HCT116 (cell line): ENCODE results near the gene DCTN5. TPM values are rescaled to one million over a fixed set of nuclear protein-coding genes. Genes with fewer than 3 reads are reported as not detected.

Experiments used
- ATAC-seq: fragments of 200-7000 bp; cut with Tn5 transposase; 2 replicates; pipeline ENCODE4 v1.9.1; 2020; ENCODE audit warnings: mild to moderate bottlenecking, moderate library complexity
- BruUV-seq: library from RNA; stranded (reverse); fragments of 400-500 nt; replicated peaks from 2 replicates; lab custom pipeline; 2021; lab: Mats Ljungman, UMichigan
- CTCF ChIA-PET: fragments of 300-600 bp; sonication (Branson Sonifier 250); formaldehyde crosslinking; loops from one replicate; lab custom pipeline; 2021; ENCODE audit warnings: antibody characterized with exemption; lab: Charles Lee
- POLR2A ChIA-PET: fragments of 300-600, 350-600 bp; sonication (Branson Sonifier 250); formaldehyde crosslinking; loops from one replicate; lab custom pipeline; 2021; ENCODE audit warnings: antibody characterized with exemption; lab: Charles Lee
- RAD21 ChIA-PET, 2 experiments: fragments of 300-600 bp; sonication (Branson Sonifier 250); formaldehyde crosslinking; loops; one replicate each; lab custom pipeline; 2023; ENCODE audit warnings: low total read pairs in 2 of 2; ENCODE audit not compliant: uncharacterized antibody in 2 of 2, unreplicated experiment in 2 of 2, low non-redundant PET in 1 of 2; lab: Charles Lee
- DNase-seq: peaks from one replicate; pipeline ENCODE4 v3.0.0-alpha.2; 2010; ENCODE audit warnings: low read depth, low spot score
- H2AFZ ChIP-seq: fragments of 200-600 bp; shearing (Covaris generic), sonication (generic); 2 replicates; pipeline ENCODE4 v1.6.1; 2017; ENCODE audit warnings: low read depth, mixed run types, mixed read lengths, antibody characterized with exemption, low read length; ENCODE audit not compliant: poor library complexity, severe bottlenecking
- H3K27ac ChIP-seq: 2 replicates; pipeline ENCODE4 v1.5.1; 2012; ENCODE audit warnings: low read depth, low read length
- H3K27me3 ChIP-seq: fragments of 200-600 bp; sonication (generic); 2 replicates; pipeline ENCODE4 v1.6.1; 2016; ENCODE audit warnings: mixed run types, low read length, mixed read lengths; ENCODE audit not compliant: insufficient read depth
- H3K36me3 ChIP-seq, 2 experiments: fragments of 200-500 bp in 1 of 2; fragments of 200-600 bp in 1 of 2; sonication (Bioruptor generic) in 1 of 2; sonication (generic) in 1 of 2; 2 replicates each; pipeline versions ENCODE4 v1.5.1 to v1.6.1; 2014 to 2016; ENCODE audit warnings: low read length in 2 of 2, inconsistent platforms in 1 of 2, mixed read lengths in 1 of 2, mixed run types in 1 of 2; ENCODE audit not compliant: insufficient read depth in 2 of 2, control insufficient read depth in 1 of 2
- H3K4me1 ChIP-seq, 2 experiments: fragments of 200-600 bp in 1 of 2; sonication (generic) in 1 of 2; 2 replicates each; pipeline versions ENCODE4 v1.5.1 to v1.6.1; 2012 to 2017; ENCODE audit warnings: low read length in 2 of 2, inconsistent platforms in 1 of 2, mild to moderate bottlenecking in 1 of 2, mixed read lengths in 1 of 2, mixed run types in 1 of 2, moderate library complexity in 1 of 2; ENCODE audit not compliant: insufficient read depth in 2 of 2, control insufficient read depth in 1 of 2
- H3K4me2 ChIP-seq: fragments of 200-600 bp; sonication (generic); 2 replicates; pipeline ENCODE4 v1.6.1; 2017; ENCODE audit warnings: mixed run types, low read length, mixed read lengths
- H3K4me3 ChIP-seq, 2 experiments: fragments of 200-600 bp in 1 of 2; sonication (generic) in 1 of 2; replicated peaks in 1 of 2; 2 replicates each; pipeline ENCODE4 v1.5.1; 2011 to 2016; ENCODE audit warnings: low read length in 2 of 2, control low read depth in 1 of 2, low read depth in 1 of 2, mild to moderate bottlenecking in 1 of 2, mixed read lengths in 1 of 2, mixed run types in 1 of 2
- H3K79me2 ChIP-seq: fragments of 200-600 bp; sonication (generic); 2 replicates; pipeline ENCODE4 v1.6.1; 2017; ENCODE audit warnings: mild to moderate bottlenecking, mixed run types, low read length, moderate library complexity, mixed read lengths; ENCODE audit not compliant: insufficient read depth
- H3K9ac ChIP-seq: fragments of 200-600 bp; sonication (generic); 2 replicates; pipeline ENCODE4 v1.6.1; 2016; ENCODE audit warnings: low read length, mixed read lengths
- H3K9me2 ChIP-seq: fragments of 200-600 bp; sonication (generic), shearing (Covaris generic); 2 replicates; pipeline ENCODE4 v1.6.1; 2017; ENCODE audit warnings: mixed run types, mild to moderate bottlenecking, moderate library complexity; ENCODE audit not compliant: insufficient read depth
- H3K9me3 ChIP-seq, 2 experiments: fragments of 200-500 bp in 1 of 2; fragments of 200-600 bp in 1 of 2; sonication (Bioruptor generic) in 1 of 2; sonication (generic) in 1 of 2; 2 replicates each; pipeline ENCODE4 v1.6.1; 2014 to 2017; ENCODE audit warnings: low read length in 2 of 2, mixed read lengths in 2 of 2, inconsistent platforms in 1 of 2, low read depth in 1 of 2, mild to moderate bottlenecking in 1 of 2, mixed run types in 1 of 2, moderate library complexity in 1 of 2; ENCODE audit not compliant: control insufficient read depth in 1 of 2, insufficient read depth in 1 of 2
- H4K20me1 ChIP-seq: fragments of 200-600 bp; sonication (generic), shearing (Covaris generic); 2 replicates; pipeline ENCODE4 v1.6.1; 2017; ENCODE audit warnings: mixed run types, mild to moderate bottlenecking, moderate library complexity; ENCODE audit not compliant: insufficient read depth
- ATF3 ChIP-seq: IDR thresholded peaks from 2 replicates; pipeline ENCODE4 v1.6.1; 2012
- CBX3 ChIP-seq: IDR thresholded peaks from 2 replicates; pipeline ENCODE4 v1.6.1; 2012; ENCODE audit warnings: low read depth
- EGR1 ChIP-seq: IDR thresholded peaks from 2 replicates; pipeline ENCODE4 v1.6.1; 2012; ENCODE audit warnings: low read depth
- EZH2phosphoT487 ChIP-seq: fragments of 200-600 bp; IDR thresholded peaks from 2 replicates; pipeline ENCODE4 v1.6.1; 2018; ENCODE audit warnings: antibody characterized with exemption, borderline replicate concordance
- FOSL1 ChIP-seq: IDR thresholded peaks from 2 replicates; pipeline ENCODE4 v1.6.1; 2012; ENCODE audit warnings: low read depth
- JUND ChIP-seq: IDR thresholded peaks from 2 replicates; pipeline ENCODE4 v1.6.1; 2012
- POLR2AphosphoS5 ChIP-seq: IDR thresholded peaks from 2 replicates; pipeline ENCODE4 v1.6.1; 2011; ENCODE audit warnings: mild to moderate bottlenecking, low read depth, low read length, moderate library complexity
- SIN3A ChIP-seq: IDR thresholded peaks from 2 replicates; pipeline ENCODE4 v1.6.1; 2012; ENCODE audit warnings: low read depth
- SP1 ChIP-seq: IDR thresholded peaks from 2 replicates; pipeline ENCODE4 v1.6.1; 2012; ENCODE audit warnings: low read depth
- SRF ChIP-seq: IDR thresholded peaks from 2 replicates; pipeline ENCODE4 v1.6.1; 2012; ENCODE audit warnings: low read depth
- TCF7L2 ChIP-seq: IDR thresholded peaks from 2 replicates; pipeline ENCODE4 v1.7.0; 2011; ENCODE audit warnings: borderline replicate concordance, inconsistent platforms; ENCODE audit not compliant: insufficient read depth, insufficient read length; ENCODE audit errors: extremely low read depth
- ZNF274 ChIP-seq: fragments of 200-500 bp; sonication (Bioruptor generic); IDR thresholded peaks from 2 replicates; pipeline ENCODE4 v1.6.1; 2014; ENCODE audit warnings: mild to moderate bottlenecking, low read depth, low read length, inconsistent platforms
- intact Hi-C: fragments of 100-400 bp; cut with micrococcal nuclease; formaldehyde crosslinking; loops from 2 replicates; pipeline ENCODE4 v1.10.0; 2022
- total RNA-seq: library from RNA; stranded (reverse); gene quantifications from one replicate; pipeline ENCODE4 v1.2.1, GENCODE V29; 2021; ENCODE audit not compliant: unreplicated experiment
- TF ChIP-seq, protein P1 (sequence below): IDR thresholded peaks from 2 replicates; pipeline ENCODE4 v1.6.1; 2012; ENCODE audit warnings: low read depth

Gene DCTN5
- total RNA-seq, 1 experiment from 2014 or later: 42.9 TPM

DNA sequence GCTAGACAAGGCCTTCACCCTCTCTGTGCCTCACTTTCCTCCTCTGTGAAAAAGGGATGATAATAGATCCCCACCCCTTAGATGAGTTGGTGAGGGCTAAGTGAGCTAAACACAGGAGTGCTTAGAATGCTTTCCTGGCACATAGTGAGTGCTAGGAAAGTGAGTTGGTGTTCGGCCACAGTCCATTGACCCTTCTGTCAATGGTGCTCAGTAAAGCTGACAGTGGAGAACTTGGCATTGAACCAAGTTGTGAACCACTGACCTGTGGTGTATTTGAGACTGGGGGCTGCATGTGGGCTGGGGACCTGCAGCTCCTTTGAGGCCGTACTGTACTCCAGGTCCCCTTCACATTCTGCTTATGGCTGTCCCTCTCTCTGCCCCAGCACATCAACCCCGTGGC, 42.2 kb downstream of the DCTN5 start:
- Histone ChIP-seq H4K20me1 (peaks cover 6% of the 10 kb centered on the region; the same call in 1 of the 2 replicates), H3K4me3 (no peak overlapping the region), H3K4me1 (peaks cover 3 to 10% of the 10 kb centered on the region in 2 experiments; a peak in 3 of 4 replicates), H3K36me3 (peaks cover 67 to 73% of the 10 kb centered on the region in 2 experiments), H3K4me2 (no peak overlapping the region), H3K27ac (no peak overlapping the region), H3K79me2 (peaks cover 86% of the 10 kb centered on the region), H3K9me2 (no peaks in the 10 kb centered on the region), H3K9ac (no peak overlapping the region), H2AFZ (no peak overlapping the region), H3K9me3 (no peaks in the 10 kb centered on the region), H3K27me3 (no peaks in the 10 kb centered on the region)
- intact Hi-C loops: no loop called here
- RAD21 ChIA-PET: no interaction called here
- DNase-seq (no peak), ATAC-seq (no peak)
- no TSS peak for BruUV-seq
- CTCF ChIA-PET: interaction anchor here (0.7 kb wide), 1 partner anchor 334 kb away, joined by 4 read pairs; no protein-coding TSS in a partner anchor
- TF ChIP-seq ZNF274 (no peak), CBX3 (no peak), FOSL1 (no peak), TCF7L2 (no peak), POLR2AphosphoS5 (peak; percentile 26; the same call in 1 of the 2 replicates)
- POLR2A ChIA-PET: no interaction called here

DNA sequence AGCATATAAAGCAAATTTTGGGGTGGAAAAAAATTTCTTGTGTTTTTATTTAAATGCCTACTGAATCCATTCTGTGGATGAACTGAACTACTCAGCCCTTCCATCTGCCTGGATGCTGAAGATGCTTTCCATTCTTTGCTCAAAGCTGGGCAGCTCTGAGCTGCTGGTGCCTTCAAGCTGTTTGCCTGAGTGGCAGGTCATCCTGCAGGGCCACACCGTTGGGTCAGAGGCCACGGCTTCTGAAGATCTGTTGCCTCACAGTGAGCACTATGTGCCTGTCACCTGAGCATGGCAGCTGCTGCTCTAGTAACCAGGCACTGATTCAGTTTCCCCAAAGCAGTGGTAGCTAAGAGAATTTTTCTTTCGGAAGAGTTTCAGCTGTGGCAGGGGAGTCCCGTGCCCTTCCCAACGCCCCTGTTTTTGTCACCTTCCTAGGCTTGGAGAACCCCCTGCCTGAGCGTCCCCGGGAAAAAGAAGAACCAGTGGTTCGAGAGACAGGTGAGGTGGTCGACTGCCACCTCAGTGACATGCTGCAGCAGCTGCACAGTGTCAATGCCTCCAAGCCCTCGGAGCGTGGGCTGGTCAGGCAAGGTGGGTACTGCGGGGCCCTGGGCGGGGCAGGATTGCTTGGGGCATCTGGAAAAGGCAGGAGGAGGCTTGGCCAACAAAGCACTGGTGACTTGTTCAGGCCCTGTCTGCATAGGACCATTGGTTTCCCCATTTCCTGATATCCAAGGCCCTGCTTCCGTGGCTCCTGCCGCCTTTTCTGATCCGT, 46.0 kb downstream of the DCTN5 start:
- peaks cover 0 to 5% of the 10 kb centered on the region in 2 experiments; a peak in 1 of 4 replicates for H3K4me1 ChIP-seq
- H3K27ac ChIP-seq: no peak overlapping the region
- ATAC-seq (no peak), DNase-seq (no peak)
- peaks cover 51% of the 10 kb centered on the region for H3K79me2 ChIP-seq
- H3K4me3 ChIP-seq: no peak overlapping the region
- ChIA-PET RAD21 (no interaction called here), CTCF (no interaction called here), POLR2A (no interaction called here)
- no peak overlapping the region for H2AFZ ChIP-seq
- H3K4me2 ChIP-seq: no peak overlapping the region
- H3K9ac ChIP-seq: no peak overlapping the region
- BruUV-seq: no TSS peak
- intact Hi-C loops: no loop called here
- H3K27me3 ChIP-seq: no peaks in the 10 kb centered on the region
- no peaks in the 10 kb centered on the region for H3K9me3 ChIP-seq
- TF ChIP-seq EGR1 (no peak), ATF3 (no peak), SIN3A (no peak), SP1 (no peak), CBX3 (no peak), JUND (no peak), SRF (no peak), EZH2phosphoT487 (no peak)
- TF ChIP-seq, protein P1, sequence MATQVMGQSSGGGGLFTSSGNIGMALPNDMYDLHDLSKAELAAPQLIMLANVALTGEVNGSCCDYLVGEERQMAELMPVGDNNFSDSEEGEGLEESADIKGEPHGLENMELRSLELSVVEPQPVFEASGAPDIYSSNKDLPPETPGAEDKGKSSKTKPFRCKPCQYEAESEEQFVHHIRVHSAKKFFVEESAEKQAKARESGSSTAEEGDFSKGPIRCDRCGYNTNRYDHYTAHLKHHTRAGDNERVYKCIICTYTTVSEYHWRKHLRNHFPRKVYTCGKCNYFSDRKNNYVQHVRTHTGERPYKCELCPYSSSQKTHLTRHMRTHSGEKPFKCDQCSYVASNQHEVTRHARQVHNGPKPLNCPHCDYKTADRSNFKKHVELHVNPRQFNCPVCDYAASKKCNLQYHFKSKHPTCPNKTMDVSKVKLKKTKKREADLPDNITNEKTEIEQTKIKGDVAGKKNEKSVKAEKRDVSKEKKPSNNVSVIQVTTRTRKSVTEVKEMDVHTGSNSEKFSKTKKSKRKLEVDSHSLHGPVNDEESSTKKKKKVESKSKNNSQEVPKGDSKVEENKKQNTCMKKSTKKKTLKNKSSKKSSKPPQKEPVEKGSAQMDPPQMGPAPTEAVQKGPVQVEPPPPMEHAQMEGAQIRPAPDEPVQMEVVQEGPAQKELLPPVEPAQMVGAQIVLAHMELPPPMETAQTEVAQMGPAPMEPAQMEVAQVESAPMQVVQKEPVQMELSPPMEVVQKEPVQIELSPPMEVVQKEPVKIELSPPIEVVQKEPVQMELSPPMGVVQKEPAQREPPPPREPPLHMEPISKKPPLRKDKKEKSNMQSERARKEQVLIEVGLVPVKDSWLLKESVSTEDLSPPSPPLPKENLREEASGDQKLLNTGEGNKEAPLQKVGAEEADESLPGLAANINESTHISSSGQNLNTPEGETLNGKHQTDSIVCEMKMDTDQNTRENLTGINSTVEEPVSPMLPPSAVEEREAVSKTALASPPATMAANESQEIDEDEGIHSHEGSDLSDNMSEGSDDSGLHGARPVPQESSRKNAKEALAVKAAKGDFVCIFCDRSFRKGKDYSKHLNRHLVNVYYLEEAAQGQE: no peak
- H3K9me2 ChIP-seq: no peaks in the 10 kb centered on the region
- peaks cover 64 to 77% of the 10 kb centered on the region in 2 experiments for H3K36me3 ChIP-seq
- no peaks in the 10 kb centered on the region for H4K20me1 ChIP-seq
